IPS-11a (cell line): ENCODE data around the gene CNGA2.

ENCODE experiments used
- H3K4me3 ChIP-seq: one replicate; pipeline ENCODE4 v1.5.1; 2013; ENCODE audit warnings: low read depth, low read length, control low read depth

Gene CNGA2

DNA sequence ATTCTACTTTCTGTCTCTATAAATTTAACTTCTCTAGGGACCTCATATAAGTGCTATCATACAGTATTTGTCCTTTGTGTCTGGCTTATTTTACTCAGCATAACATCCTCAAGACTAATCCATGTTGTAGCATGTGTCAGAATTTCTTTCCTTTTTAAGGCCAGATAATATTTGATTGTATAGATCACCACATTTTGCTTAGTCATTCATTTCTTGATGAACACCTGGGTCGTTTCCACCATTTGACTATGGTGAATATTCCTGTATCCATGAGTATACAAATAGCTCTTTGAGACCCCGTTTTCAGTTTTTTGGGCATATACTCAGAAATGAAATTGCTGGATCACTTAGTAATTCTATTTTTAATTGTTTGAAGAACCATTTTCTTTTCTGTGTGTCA, 12.0 kb downstream of the CNGA2 start:
- no peak overlapping the region for H3K4me3 ChIP-seq

- H3K4me3 ChIP-seq = no peak overlapping the region
Measured at GRCh38 chrX:151750511-151750910, 16.0 kb downstream of the CNGA2 start.

- H3K4me3 ChIP-seq = no peak overlapping the region
Measured at GRCh38 chrX:151752847-151753246, 18.3 kb downstream of the CNGA2 start.

DNA sequence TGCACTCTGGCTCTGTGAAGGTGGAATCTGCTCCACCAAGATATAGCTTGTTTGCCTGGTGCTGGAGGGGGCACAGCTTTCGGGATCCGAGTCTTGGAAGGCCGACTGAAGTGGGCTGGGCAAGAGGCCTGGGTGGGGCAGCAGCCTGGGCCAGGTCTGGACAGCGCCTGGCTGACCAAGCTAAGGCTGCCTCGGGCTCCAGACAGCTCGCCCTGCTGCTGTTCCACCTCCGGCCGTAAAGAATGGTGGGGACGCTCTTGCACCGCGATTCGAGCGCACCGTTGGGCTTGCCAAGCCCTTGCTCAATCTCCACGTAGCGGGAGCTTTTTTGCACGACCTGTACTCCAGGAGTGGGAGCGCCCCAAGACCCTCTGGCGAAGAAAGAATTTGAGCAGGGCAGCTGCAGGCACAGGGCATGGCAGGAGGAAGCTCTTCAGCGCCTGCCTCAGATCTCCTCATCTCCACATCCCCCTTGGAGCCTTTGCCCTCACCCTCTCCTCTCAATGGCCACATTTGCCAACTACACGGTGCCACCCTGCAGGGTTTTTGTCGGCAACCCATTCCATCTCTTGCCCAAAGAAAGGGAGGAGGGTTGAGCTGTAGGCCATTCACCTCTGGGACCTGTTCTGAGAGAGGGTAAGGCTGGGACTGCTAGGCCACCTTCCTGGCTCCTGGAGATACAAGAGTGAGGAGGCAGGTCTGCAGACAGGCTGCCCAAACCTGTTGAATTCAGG, 18.9 kb downstream of the CNGA2 start:
- H3K4me3 ChIP-seq = no peak overlapping the region

- H3K4me3 ChIP-seq = no peak overlapping the region
Measured at GRCh38 chrX:151754047-151754429, 19.5 kb downstream of the CNGA2 start.

DNA sequence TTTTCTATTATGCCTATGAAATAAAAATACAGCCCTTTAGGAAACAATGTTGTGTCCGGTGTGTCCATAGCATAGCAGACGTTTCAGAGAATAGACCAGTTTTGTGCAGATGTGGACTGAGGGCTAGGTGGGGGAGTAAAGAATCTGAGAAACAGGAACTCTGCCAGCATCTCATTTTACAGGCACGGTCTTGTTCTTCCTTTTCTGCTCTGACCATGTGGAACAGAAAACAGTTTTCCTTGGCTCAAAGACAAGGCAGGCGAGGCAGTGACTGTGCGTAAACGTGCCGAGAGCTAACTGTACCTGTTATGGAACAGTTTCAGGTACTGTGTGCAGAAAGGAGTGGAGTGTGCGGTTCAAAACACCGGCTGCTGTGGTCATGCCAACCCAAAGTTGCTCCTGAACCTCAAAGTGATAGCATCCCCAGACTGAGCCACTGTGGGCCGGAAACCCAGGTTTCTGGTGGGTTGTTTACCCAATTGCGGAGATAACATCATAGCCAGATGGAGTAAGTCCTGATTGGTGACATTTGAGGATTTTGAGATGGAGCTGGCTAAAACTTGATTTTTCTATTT, 20.2 kb downstream of the CNGA2 start:
- H3K4me3 ChIP-seq = no peak overlapping the region

DNA sequence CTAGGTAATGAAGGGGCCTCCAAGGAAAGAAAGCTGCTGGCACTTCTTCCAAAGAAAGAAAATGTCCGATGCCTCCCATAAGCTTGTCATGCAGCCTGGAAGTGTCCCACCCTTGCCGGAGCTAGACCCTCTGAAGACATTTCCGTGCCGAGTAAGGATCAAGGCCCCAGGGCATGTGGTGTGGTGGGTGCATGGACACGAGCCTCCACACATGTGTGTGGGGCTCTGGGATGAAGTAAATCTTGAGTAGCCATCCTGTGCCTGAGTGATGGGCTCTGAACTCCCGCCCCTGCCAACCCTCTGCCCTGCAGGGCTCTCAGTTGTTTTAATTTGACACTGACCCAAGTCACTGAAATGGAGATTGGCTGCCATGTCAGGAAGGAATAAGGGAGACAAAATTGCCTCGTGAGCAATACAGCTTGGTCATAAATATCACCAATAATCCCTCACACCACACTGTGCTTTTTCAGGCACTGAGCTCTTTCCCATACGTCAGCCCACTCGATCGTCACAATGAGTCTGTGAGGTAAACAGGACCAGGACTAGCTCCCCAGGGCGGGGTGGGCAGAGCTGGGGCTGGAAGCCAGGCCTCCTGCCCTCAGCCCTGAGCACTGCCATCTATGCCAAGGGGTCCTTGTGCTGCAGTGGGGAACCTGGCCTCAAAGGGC, 24.6 kb downstream of the CNGA2 start:
- no peak overlapping the region for H3K4me3 ChIP-seq

DNA sequence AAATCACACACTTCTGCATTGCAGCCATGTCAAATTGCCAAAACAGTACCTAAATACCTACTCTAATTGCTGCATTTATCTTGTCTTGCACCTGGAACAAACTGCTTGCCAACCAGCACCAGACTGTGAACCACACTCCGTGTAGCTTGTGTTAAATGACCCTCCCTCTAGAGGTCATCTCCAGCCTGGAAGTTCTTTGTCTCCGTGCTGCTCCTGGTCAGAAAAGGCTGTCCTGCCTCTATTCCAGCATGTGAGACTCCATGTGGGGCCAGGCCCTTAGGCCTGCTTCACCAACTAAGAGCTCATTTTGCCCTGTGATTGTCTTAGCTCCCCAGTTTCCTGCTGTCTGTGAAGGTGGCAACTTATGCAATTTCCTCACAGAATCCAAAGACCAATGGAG, 28.3 kb downstream of the CNGA2 start:
- no peak overlapping the region for H3K4me3 ChIP-seq

DNA sequence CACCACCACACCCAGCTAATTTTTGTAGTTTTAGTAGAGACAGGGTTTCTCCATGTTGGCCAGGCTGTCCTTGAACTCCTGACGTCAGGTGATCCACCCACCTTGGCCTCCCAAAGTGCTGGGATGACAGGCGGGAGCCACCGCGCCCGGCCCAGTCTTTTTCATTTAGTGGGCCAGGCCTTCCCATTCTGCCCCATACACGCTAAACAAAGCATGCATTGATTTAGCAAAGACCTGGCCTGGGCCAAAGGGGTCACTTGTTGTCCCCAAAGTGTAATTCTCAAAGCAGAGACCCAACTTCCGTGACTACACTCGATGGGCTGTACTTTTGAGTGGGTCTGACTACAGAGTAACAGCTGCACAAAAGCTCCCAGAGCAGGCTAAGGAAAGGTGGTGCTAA, 29.2 kb downstream of the CNGA2 start:
- no peak overlapping the region for H3K4me3 ChIP-seq

- no peak overlapping the region for H3K4me3 ChIP-seq
Measured at GRCh38 chrX:151765026-151765425, 30.5 kb downstream of the CNGA2 start.

DNA sequence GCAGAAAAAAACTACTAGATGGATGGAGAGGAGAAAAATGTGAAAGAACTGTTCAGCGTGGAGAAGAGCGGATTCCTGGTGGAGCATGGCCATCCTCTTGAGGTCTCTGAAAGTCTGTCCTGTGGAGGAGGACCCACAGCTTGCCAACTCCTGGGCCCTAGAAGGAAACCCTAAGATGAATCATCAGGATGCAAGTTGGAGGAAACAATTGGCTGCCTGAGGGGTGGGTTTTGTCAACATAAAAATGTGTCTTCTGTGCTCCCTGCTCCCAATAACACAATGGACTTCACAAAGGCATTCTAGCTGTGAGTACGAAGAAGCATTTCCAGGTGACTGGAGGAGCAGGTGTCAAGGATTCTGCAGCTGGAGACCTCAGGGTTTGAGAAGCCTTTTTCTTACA, 37.2 kb downstream of the CNGA2 start:
- H3K4me3 ChIP-seq = no peak overlapping the region

DNA sequence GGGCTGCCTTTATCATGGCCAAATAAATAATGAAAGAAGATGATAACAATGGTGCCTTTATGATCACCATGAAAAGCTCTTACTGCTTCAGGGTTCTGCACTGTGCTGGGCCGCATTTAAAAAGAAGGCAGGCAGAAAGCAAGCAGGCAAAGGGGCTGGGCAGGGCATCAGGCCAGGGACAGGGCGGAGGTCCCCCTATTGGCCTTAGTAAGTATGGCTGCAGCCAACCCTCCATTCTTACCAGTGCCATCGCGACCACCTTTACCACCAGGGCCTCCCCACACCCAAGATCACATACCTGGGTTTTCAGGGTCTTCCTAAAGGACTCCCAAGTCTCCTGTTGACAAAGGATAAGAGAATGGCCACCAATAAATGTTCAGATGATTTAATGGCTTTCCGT, 38.9 kb downstream of the CNGA2 start:
- no peak overlapping the region for H3K4me3 ChIP-seq

GRCh38 chrX:151774421-151774820, 39.9 kb downstream of the CNGA2 start:
- H3K4me3 ChIP-seq = no peak overlapping the region

GRCh38 chrX:151776181-151776731, 41.7 kb downstream of the CNGA2 start:
- H3K4me3 ChIP-seq = no peak overlapping the region

DNA sequence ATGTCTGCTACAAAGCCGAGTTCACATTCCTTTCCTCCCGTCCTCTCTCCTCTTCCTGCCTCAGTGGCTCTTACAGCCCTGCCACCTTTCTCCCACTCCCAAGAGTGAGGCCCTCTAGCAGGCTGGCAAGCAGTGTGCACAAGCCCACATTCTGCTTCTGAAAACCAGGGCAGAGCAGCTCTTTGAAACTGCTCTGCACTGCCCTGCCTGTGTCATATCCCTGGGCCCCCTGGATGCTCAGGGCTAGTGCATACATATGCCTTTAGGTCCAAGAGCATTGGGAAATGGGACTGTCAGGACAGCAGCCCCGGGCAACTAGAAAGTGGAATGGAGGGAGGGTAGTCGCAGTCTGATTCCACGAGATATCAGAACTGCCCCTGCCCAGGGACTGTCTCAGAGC, 42.4 kb downstream of the CNGA2 start:
- H3K4me3 ChIP-seq = no peak overlapping the region

DNA sequence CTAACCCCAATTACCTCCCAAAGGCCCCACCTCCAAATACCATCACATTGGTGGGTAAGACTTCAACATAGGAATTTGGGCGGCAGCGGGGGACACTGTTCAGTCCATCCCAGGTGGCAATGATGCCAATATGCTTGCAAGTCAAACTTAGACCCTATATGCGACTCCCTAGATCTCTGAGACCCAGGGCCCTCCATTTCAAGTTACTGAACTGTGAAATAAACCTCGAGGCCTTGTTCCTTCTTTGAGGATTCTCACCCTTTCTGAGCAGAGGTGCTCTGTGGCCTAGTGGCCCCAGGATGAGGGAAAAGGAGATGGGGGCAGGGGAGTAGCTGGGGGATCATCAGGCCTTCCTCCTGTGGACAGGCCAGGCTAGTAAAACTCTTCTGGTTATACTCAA, 44.7 kb downstream of the CNGA2 start:
- H3K4me3 ChIP-seq = no peak overlapping the region

DNA sequence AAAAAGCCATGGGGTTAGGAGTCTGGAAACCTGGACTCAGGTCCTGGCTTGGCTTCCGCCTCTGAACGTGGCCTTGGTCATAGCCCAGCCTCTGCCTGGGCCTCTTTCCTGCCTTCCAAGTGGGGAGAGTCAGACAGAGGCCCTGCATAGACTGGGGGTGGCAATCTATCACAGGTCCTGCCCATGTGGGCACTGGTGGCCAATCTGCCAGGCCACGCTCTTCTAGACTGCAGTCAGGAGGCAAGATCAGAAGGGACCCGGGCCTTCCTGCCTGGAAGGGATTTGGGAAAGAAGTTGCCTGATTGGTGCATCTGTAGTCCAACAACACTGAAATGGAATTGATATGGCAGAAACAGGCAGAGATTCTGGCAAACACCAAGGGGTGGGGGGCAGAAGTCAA, 46.1 kb downstream of the CNGA2 start:
- no peak overlapping the region for H3K4me3 ChIP-seq

- no peak overlapping the region for H3K4me3 ChIP-seq
Measured at GRCh38 chrX:151789179-151789800, 54.7 kb downstream of the CNGA2 start.

- H3K4me3 ChIP-seq = no peak overlapping the region
Measured at GRCh38 chrX:151790481-151791160, 56.1 kb downstream of the CNGA2 start.

DNA sequence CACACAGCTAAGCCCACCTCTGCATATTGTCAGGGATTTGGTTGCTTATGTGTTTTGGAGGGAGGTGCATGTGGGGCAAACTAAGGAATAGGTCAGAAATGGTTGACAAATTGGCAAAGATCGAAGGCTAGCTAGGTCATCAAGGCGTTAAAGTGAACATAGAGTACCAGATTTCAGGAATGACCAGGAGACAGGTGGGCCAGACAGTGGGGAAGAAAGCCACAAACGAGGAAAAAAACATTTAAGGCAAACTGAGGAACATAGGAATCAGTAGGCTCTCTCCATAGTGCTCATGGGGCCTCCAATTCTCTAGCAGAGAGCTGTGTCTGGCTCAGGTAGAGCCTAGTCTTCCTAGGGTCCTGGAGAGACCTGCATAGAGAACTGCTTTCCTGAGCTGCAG, 57.4 kb downstream of the CNGA2 start:
- H3K4me3 ChIP-seq = no peak overlapping the region

DNA sequence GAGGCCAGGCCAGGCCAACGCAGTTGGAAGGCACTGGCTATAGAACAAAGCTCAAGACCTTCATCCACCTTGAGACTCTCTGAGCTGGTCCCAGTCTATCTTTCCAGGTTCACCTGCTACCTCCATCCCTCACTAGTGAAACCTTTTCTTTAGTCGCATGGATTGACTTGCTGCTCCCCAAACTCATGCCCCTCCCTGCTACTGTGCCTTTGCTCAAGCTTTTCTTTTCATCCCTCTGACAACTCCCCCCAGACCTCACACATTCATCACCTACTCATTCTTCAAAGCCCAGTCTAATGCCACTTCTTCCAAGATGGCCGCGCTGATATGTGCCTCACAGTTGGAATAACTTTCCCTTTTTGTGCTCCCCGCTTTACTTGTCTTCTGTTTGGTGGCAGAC, 58.0 kb downstream of the CNGA2 start:
- H3K4me3 ChIP-seq = no peak overlapping the region
